GM13976 (cell line): ENCODE data around the gene CRADD.
"Not testable (repeated sequence)": the region's sequence is repeated elsewhere in the genome, so short reads cannot be mapped to it uniquely, and the experiment has no call there.

ENCODE experiments used
- DNase-seq: peaks from one replicate; pipeline ENCODE4 v3.0.0; 2012; ENCODE audit warnings: low spot score
- CTCF ChIP-seq: IDR thresholded peaks from 2 replicates; pipeline ENCODE4 v1.5.1; 2012; ENCODE audit warnings: borderline replicate concordance, mild to moderate bottlenecking; ENCODE audit not compliant: insufficient read depth; ENCODE audit errors: extremely low read depth, missing control alignments, control extremely low read depth
- in situ Hi-C: fragments of 300-500 bp; cut with MboI; formaldehyde crosslinking; loops from one replicate; pipeline ENCODE4 v1.12.0; 2022; ENCODE audit warnings: low sequenced_read_pairs, mixed read lengths, inconsistent platforms; ENCODE audit not compliant: unreplicated experiment

Gene CRADD

GRCh38 chr12:93780101-93780641, 103.0 kb downstream of the CRADD start:
- in situ Hi-C loops, result no loop called here
- TF ChIP-seq CTCF, result no peak
- no peak for DNase-seq

GRCh38 chr12:93780886-93781285, 103.7 kb downstream of the CRADD start:
- DNase-seq, in situ Hi-C loops: not testable (repeated sequence)

GRCh38 chr12:93781961-93782360, 104.8 kb downstream of the CRADD start:
- in situ Hi-C loops, DNase-seq: not testable (repeated sequence)

GRCh38 chr12:93782853-93783252, 105.7 kb downstream of the CRADD start:
- in situ Hi-C loops, result no loop called here
- DNase-seq, result no peak
- no peak for TF ChIP-seq CTCF

- TF ChIP-seq CTCF, result no peak
- in situ Hi-C loops, result no loop called here
- no peak for DNase-seq
These were observed 106.7 kb downstream of the CRADD start for GRCh38 chr12:93783832-93784231.

GRCh38 chr12:93784339-93785086, 107.3 kb downstream of the CRADD start:
- no peak for DNase-seq
- TF ChIP-seq CTCF, result no peak
- in situ Hi-C loops, result no loop called here

GRCh38 chr12:93785249-93786010, 108.3 kb downstream of the CRADD start:
- TF ChIP-seq CTCF, result no peak
- no peak for DNase-seq
- in situ Hi-C loops, result no loop called here
